Right hindlimb (tissue), 1 donor: ENCODE results near the gene RPGR.

ENCODE experiments used
- DNase-seq: peaks from one replicate; pipeline ENCODE4 v3.0.0-alpha.2; 2018

RPGR gene

GRCh38 chrX:38318606-38319005 lies 8.7 kb downstream of the RPGR start:
- DNase-seq = no peak

- no peak for DNase-seq
These were observed 9.1 kb downstream of the RPGR start for GRCh38 chrX:38318196-38318595.

- DNase-seq = no peak
These were observed 12.1 kb downstream of the RPGR start for GRCh38 chrX:38315186-38315585.

- no peak for DNase-seq
These were observed 14.1 kb downstream of the RPGR start for GRCh38 chrX:38313190-38313589.

GRCh38 chrX:38312436-38312835 lies 14.9 kb downstream of the RPGR start:
- DNase-seq = no peak

- no peak for DNase-seq
These were observed 15.6 kb downstream of the RPGR start for GRCh38 chrX:38311743-38312142.

- DNase-seq = no peak
These were observed 21.3 kb downstream of the RPGR start for GRCh38 chrX:38305971-38306370.

- DNase-seq = no peak
These were observed 23.3 kb downstream of the RPGR start for GRCh38 chrX:38304010-38304409.

- DNase-seq = no peak
These were observed 33.6 kb downstream of the RPGR start for GRCh38 chrX:38293741-38294140.

- no peak for DNase-seq
These were observed 39.6 kb downstream of the RPGR start for GRCh38 chrX:38287674-38288073.

GRCh38 chrX:38285649-38286048 lies 41.7 kb downstream of the RPGR start:
- DNase-seq = no peak

- no peak for DNase-seq
These were observed 45.3 kb downstream of the RPGR start for GRCh38 chrX:38282049-38282448.

GRCh38 chrX:38279188-38279587 lies 48.1 kb downstream of the RPGR start:
- DNase-seq = no peak

- DNase-seq = peak; percentile 22
These were observed 48.6 kb downstream of the RPGR start for GRCh38 chrX:38278682-38279081.

- DNase-seq = no peak
These were observed 49.5 kb downstream of the RPGR start for GRCh38 chrX:38277802-38278201.

- DNase-seq = no peak
These were observed 50.2 kb downstream of the RPGR start for GRCh38 chrX:38277136-38277535.

- DNase-seq = no peak
These were observed 51.2 kb downstream of the RPGR start for GRCh38 chrX:38276089-38276488.

- DNase-seq = no peak
These were observed 51.7 kb downstream of the RPGR start for GRCh38 chrX:38275615-38276014.

GRCh38 chrX:38273453-38273852 lies 53.9 kb downstream of the RPGR start:
- DNase-seq = no peak

GRCh38 chrX:38271154-38271716 lies 56.1 kb downstream of the RPGR start:
- DNase-seq = no peak

- no peak for DNase-seq
These were observed 59.3 kb downstream of the RPGR start for GRCh38 chrX:38268011-38268410.

GRCh38 chrX:38262715-38263620 lies 64.3 kb downstream of the RPGR start:
- DNase-seq = no peak

- no peak for DNase-seq
These were observed 67.1 kb downstream of the RPGR start for GRCh38 chrX:38260231-38260630.

GRCh38 chrX:38256019-38256418 lies 71.3 kb downstream of the RPGR start:
- DNase-seq = no peak

- DNase-seq = no peak
These were observed 77.3 kb downstream of the RPGR start for GRCh38 chrX:38249965-38250364.
